ENCODE measurements around the gene ACE. TPM values are rescaled to one million over a fixed set of nuclear protein-coding genes. Genes with fewer than 3 reads are reported as not detected.

Gene ACE
- total RNA-seq, 1 donor from 2014 or later = 1.0 TPM

DNA sequence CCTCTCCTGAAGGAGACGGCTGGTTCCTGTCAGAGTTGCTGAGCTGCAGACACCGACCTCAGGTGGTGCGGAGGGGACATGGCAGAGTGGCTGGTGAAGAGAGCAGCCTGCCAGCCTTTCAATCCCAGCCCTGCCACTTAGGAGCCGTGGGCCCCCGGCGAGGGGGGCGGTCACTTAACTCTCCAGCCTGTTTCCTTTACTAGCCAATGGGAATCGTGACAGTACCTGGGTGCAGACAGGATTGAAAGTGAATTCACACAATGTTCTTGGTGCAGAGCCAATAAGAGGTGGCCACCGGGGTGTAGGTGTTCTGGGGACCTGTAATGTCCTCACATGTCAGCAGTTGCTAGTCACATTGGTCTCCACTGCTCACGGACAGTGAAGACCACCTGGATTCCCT lies 13.5 kb downstream of the ACE start:
- no peak for DNase-seq (ENCODE audit: low spot score)
- ATAC-seq = no peak

DNA sequence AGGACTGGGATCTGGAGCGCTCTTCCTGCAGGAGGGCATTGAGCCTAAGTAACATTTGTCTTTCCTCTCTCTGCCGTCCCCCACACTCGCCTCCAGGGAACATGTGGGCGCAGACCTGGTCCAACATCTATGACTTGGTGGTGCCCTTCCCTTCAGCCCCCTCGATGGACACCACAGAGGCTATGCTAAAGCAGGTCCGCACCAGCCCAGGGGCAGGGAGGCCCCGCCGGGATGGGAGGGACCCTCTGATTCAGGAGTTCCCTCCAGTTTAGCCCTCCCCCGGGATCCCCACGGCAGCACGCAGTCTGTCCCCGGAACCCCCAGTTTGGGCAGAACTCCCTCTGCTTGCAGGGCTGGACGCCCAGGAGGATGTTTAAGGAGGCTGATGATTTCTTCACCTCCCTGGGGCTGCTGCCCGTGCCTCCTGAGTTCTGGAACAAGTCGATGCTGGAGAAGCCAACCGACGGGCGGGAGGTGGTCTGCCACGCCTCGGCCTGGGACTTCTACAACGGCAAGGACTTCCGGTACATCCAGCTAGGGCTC lies 14.1 kb downstream of the ACE start:
- DNase-seq (ENCODE audit: low spot score) (no peak), ATAC-seq (no peak)

DNA sequence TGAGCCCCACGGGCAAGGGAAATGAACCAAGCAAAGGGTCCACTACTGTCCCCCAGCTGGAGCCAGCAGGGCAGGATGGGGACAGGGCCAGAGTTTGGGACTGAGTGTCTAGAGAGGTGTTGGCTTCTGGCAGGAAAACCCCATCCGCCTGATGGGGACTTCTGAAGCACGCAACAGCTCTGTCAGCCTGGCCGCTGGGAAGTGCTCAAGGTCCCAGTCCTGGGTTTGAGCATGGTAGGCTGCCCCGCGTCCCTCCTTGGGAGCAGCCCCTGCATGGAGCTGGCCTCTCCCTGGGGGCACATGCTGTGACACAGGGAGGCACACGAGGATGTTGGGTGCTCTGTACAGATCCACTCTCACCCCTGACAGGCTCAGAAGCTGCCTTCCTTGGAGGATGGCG lies 14.6 kb downstream of the ACE start:
- DNase-seq (ENCODE audit: low spot score) (no peak), ATAC-seq (no peak)

DNA sequence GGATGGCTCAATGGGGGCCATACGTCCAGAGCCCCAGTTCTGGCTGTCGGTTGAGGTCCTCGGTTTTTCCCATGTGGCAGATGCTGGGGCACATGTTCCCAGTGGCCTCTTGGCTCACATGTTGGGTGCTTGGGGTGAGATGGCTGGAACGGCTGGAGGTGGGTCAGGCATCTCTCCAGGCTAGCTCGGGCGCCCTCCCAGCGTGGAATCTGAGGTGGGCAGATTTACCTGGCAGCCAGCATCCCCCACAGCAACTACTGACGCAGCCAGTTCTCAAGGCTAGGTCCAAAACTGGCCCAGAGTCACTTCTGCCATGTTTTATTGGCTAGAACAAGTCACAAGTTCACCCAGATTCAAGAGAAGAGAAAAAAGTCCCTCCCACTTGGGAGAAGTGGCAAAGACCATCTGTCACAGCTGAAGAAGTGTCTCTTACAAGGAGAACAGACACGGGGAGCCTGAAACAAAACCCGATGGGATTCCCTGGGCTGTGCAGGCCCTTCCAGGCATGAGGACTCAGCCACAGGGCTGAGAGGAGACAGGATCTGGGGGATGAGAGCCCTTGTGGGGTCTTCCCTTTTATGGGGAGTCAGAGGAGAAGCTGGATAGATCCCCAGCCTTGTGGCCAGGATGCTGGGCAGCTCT lies 15.2 kb downstream of the ACE start:
- no peak for ATAC-seq
- DNase-seq (ENCODE audit: low spot score) = no peak

DNA sequence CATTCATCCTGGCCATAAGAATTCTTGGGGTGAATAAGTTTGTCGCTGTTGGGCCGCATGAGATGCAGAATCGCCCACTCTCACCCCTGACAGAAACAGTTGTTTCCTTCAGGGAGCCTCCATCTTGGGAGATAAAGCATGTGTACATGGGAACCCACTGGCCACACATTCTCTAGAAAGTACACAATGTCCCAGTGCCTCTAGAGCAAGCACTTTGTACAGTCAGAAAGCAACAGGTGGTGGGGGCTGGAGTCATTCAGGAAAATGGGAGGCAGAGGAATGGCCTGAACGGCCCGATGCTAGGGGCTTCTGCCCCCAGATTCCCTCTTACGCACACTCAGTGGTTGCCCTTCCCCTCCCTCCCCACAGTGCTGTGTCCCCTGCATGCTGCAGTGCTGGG lies 16.1 kb downstream of the ACE start:
- DNase-seq (ENCODE audit: low spot score) (no peak), ATAC-seq (no peak)

DNA sequence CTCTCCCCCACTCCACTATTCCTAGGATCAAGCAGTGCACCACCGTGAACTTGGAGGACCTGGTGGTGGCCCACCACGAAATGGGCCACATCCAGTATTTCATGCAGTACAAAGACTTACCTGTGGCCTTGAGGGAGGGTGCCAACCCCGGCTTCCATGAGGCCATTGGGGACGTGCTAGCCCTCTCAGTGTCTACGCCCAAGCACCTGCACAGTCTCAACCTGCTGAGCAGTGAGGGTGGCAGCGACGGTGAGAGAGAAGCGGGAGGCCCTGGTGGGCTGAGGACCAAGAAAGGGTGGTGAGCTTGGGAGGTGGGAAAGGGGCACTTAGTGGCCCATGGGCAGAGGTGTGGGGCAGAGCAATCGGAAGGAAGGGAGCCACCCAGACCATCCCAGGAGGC lies 16.6 kb downstream of the ACE start:
- no peak for ATAC-seq
- DNase-seq (ENCODE audit: low spot score) = no peak

DNA sequence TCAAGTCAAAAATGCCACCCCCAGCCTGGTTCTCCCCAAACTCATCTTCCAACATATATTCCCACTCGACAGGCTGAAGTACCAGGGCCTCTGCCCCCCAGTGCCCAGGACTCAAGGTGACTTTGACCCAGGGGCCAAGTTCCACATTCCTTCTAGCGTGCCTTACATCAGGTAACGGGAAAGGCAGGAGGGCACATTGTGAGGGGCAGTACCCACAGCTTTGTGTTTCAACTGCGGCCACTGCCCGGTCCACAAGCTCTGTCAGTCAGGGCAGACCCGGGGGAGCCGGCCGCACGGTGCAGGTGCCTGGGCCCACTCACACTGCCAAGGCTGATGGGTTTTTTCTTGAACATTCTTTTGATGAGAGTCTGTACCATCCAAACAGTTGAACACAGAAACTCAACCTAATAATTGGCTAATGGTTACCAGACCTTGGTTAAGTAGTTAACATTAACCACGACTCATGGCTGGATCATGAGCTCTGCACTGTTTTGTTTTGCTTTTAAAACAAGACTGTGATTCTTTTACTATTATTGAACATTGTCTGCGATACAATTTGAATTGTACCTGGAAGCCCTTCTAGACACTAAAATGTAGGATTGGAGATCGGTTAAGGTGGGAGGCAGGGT lies 17.6 kb downstream of the ACE start:
- ATAC-seq = no peak
- no peak for DNase-seq (ENCODE audit: low spot score)

DNA sequence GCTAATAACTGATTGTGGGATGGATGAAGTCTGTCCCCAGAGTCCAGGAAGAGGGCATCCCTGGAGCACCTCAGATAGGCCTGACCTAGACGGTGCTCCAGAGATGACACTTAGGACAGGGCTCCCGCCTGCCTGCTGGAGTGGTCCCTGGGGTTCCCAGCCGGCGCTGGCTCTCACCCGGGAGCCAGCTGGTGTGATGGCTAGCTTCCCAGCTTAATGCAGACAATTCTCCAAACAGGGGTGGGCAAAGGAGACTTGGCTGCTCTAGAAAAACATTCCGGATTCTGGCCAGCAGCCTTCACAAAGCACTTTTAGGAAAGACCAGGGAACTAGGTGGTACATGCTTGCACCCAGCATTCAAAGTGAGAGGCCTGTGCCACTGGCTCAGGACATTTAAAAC lies 18.6 kb downstream of the ACE start:
- DNase-seq (ENCODE audit: low spot score) (no peak), ATAC-seq (no peak)

DNA sequence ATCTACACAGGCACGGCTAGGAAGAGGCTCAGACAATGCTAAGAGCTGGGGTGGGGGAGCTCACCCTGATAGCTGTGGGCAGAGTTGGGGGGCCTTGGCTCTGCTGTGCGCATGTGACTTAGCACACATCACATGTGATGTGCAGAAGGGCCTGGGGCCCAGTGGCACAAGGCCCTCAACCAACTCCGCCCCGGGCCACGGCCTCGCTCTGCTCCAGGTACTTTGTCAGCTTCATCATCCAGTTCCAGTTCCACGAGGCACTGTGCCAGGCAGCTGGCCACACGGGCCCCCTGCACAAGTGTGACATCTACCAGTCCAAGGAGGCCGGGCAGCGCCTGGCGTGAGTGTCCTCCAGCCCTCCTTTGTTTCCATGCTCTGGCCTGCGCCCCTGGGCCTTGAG lies 19.3 kb downstream of the ACE start:
- no peak for DNase-seq (ENCODE audit: low spot score)
- ATAC-seq = no peak

DNA sequence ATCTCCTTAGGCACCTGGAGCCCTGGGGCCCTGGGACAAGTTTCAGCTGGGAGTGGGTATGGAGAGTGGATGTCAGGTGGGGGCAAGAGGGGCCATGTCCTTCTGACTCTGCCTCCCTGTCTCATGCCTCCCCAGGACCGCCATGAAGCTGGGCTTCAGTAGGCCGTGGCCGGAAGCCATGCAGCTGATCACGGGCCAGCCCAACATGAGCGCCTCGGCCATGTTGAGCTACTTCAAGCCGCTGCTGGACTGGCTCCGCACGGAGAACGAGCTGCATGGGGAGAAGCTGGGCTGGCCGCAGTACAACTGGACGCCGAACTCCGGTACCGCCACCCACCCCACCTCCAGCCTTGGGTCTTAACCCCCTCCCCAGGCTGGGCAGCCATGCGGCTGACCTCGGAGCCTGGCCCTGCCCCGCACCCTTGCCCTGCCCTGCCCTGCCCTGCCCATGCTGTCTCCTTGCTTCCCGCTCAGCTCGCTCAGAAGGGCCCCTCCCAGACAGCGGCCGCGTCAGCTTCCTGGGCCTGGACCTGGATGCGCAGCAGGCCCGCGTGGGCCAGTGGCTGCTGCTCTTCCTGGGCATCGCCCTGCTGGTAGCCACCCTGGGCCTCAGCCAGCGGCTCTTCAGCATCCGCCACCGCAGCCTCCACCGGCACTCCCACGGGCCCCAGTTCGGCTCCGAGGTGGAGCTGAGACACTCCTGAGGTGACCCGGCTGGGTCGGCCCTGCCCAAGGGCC lies 20.0 kb downstream of the ACE start:
- no peak for DNase-seq (ENCODE audit: low spot score)
- no peak for ATAC-seq

DNA sequence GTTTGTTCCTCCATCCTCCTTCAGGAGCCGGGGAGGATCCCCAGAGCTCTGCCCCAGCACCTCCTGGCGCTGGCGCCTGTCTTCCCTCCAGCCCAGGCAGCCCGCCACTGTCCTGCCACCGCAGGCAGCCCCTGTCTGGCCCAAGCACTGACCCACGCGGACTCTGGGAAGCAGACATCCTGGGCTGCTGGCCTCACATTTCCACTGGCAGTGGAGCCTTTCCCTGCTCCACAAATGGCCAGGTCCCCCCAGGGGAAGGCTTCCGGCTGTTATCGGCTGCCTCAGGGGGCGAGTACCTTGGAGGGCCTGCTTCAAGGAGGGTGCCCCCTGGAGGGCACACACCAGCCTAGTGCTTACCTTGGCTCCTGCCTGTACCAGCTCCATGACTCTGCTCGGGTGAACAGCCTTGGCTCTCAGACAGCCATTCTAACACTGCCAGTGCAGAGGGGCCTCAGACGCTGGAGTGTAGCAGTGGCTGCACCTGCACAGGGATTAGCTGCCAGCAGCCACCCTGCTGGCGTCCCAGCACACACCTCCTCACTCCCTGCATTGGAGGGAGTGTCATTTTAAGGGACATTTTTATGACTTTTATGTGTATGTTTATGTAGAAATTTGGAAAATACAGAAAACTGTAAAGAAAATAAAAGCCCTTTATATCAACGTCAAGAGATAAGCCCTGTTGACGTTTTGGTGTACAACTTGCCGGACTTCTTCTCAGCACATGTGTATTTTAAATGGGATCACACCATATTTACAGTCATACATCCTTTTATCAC lies 21.0 kb downstream of the ACE start:
- ATAC-seq (peak; percentile 32), DNase-seq (ENCODE audit: low spot score) (no peak)

DNA sequence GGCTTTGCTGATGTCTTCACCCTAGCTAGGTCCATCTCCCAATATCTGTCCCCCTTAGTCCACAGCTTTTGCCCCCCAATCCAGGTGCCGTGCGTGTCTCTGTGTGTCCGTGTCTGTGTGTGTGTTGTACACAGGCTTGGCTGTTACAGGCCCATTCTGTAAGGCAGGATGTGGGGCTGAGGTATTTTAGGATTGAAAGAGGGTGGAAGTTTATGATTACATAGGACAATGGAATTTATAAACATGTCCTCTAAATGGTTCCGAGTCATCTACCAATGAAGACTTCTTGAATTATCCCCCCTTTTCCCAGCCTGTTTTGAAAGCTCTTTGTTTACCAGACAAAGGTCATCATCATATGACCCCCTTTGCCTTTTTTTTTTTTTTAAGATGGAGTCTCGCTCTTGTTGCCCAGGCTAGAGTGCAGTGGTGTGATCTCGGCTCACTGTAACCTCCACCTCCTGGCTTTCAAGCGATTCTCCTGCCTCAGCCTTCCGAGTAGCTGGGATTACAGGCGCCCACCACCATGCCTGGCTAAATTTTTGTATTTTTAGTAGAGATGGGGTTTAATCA lies 21.9 kb downstream of the ACE start:
- ATAC-seq (no peak), DNase-seq (ENCODE audit: low spot score) (no peak)

DNA sequence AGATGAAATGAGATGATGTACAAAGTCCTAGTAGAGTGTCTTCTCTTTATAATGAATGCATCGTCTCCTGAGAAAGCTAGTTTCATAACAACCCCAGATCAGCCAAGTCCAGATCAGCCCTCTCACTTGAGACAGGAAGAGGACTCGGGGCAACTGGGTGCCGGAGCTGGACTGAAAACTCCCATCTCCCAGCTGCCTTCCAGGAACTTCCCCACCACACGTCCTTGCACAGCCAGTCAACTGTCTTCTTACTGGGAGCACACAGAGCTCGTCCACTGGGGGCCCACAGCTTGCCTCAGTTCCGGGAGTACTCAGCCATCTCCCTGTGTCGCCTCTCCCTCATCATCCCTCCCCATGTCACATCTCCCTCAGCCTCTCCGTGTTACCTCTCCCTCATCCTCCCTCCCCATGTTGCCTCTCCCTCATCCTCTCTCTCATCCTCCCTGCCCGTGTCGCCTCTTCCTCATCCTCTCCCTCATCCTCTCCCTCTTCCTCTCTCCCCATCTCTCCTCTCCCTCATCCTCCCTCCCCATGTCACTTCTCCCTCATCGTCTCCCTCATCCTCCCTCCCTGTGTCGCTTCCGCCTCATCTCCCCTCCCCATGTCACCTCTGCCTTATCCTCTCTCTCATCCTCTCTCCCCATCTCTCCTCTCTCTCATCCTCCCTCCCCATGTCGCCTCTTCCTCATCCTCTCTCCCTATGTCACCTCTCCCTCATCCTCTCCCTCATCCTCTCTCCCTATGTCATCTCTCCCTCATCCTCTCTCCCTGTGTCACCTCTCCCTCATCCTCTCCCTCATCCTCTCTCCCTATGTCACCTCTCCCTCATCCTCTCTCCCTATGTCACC lies 23.9 kb downstream of the ACE start:
- DNase-seq (ENCODE audit: low spot score) (no peak), ATAC-seq (no peak)

DNA sequence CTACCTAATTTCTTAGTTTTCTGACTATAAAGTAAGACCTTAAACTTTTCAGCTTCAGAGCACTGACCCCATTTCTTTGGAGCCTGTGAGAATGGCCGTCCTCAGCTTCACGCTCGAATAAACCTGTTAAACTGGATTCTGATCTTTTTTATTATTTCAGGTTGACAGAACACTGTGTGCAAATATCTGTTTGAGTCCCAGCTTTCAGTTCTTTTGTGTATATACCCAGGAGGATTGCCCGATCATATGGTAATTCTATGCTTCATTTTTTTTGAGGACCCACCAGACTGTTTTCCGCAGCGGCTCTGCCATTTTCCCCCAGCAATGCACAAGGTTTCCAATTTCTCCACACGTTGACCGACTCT lies 26.5 kb downstream of the ACE start:
- no peak for DNase-seq (ENCODE audit: low spot score)
- no peak for ATAC-seq

DNA sequence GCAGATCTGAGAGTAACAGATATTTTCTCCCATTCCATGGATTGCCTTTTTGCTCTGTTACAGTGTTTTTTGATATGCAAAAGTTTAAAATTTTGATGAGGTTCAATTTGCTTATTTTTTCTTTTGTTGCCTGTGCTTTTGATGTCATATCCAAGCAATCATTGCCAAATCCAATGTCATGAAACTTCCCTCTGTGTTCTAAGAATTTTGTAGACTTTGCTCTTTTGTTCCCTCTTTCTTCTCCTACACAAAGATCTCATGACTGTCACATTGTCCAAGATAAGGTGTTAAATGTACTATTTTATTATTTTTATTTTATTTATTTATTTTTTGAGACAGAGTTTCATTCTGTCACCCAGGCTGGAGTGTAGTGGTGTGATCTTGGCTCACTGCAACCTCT lies 27.4 kb downstream of the ACE start:
- ATAC-seq (no peak), DNase-seq (ENCODE audit: low spot score) (no peak)

DNA sequence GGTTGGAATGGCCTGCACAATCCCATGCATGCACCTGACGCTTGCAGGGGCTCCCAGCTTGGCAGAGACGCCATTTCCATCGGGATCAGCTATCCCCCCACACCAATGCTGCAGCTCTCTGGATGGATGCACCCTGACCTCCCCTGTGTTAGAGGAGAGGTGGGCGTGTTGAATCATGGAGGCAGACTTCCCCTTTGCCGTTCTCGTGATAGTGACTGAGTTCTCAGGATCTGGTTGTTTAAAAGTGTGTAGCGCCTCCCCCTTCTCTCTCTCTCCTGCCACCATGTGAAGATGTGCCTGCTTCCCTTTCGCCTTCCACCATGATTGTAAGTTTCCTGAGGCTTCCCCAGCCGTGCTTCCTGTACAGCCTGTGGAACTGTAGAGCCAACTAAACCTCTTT lies 28.5 kb downstream of the ACE start:
- DNase-seq (ENCODE audit: low spot score) (no peak), ATAC-seq (no peak)

DNA sequence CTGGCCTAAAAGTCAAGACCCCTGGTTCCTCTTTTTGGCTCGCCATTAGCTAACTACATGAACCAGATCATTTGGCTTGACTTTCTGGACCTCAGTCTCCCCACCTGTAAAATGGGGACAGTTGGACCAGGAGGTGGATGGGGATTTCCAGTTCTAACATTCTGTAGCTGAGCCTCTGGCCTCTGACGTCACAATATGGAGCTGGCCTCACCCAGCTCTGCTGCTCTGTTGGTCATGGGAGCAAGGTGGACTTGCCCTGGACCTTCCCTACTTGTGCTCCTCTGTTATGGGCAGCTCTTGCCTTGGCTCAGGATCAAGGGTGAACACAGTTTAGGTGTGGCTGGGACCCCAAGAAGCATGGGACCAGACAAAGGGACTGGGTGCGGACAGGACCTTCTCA lies 29.8 kb downstream of the ACE start:
- ATAC-seq = no peak
- no peak for DNase-seq (ENCODE audit: low spot score)

DNA sequence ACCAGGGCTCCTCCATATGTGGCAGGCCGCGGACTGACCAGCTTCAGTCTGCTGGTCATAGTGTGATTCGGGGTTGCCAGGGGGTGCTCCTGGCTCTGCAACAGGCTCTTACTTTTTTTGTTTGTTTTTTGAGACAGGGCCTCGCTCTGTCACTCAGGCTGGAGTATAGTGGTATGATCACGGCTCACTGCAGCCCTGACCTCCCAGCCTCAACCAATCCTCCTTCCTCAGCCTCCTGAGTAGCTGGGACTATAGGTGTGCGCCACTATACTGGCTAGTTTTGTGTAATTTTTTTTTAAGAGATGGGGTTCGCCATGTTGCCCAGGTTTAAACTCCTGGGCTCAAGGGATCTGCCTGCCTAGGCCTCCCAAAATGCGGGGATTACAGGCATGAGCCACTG lies 34.5 kb downstream of the ACE start:
- DNase-seq (ENCODE audit: low spot score) (no peak), ATAC-seq (no peak)

DNA sequence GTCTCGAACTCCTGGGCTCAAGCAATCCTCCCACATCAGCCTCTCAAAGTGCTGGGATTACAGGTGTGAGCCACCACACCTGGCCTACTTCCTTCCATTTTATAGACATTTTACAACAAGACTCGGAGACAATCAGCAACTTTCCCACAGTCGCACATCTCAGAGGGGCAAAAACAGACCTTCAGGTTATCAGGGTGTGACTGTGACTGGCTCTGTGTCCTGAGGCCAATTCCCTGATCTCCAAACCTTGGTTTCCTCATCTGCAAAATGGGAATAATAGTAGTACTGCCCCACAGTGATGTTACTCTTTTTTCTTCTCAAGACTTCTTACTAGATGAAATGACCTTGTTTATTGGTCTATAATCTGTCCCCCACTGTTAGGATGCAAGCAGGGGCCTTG lies 35.5 kb downstream of the ACE start:
- ATAC-seq = no peak
- DNase-seq (ENCODE audit: low spot score) = no peak

DNA sequence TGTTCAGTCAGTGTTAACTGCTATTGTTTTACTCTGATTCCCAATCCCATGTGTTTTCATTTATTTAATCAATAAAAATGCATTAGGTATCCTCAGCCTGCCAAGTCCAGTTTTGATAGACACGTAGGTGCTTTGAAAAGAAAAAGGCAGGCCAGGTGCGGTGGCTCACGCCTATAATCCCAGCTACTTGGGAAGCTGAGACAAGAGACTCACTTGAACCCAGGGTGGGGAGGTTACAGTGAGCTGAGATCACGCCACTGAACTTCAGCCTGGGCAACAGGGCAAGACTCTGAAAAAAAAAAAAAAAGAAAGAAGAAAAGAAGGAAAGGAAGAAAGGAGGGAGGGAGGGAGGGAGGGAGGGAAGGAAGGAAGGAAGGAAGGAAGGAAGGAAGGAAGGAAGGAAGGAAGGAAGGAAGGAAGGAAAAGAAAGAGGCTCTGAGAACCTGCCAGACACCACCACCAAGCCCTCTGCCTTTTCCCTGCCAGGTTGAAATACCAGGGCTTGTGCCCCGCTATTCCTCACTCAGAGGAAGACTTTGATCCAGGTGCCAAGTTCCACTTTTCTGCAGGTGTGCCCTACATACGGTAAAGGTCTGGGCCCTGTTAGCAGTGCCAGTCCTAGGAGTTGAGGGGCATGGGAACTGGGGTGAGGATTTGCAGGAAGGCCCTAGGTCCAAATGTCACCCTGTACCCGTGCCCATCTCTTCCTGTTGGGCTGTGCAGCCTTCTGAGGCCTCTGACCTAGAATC lies 36.2 kb downstream of the ACE start:
- ATAC-seq (no peak), DNase-seq (ENCODE audit: low spot score) (no peak)

Measured in left lobe of liver (tissue), 2 donors.